HepG2 (cell line): ENCODE data around the gene PKD1L1. TPM values are rescaled to one million over a fixed set of nuclear protein-coding genes. Genes with fewer than 3 reads are reported as not detected.

Source experiments
- ARID4A ChIP-seq: sonication (generic); formaldehyde crosslinking; IDR thresholded peaks from 2 replicates; pipeline ENCODE4 v1.5.0; 2020; ENCODE audit warnings: mild to moderate bottlenecking, missing genetic modification reagents, borderline replicate concordance
- FIP1L1 ChIP-seq: fragments of 200-400 bp; formaldehyde crosslinking; IDR thresholded peaks from 2 replicates; pipeline ENCODE4 v1.6.1; 2018; ENCODE audit warnings: low read depth, mild to moderate bottlenecking, low read length, moderate library complexity, borderline replicate concordance; ENCODE audit not compliant: insufficient read depth
- FOSL2 ChIP-seq: sonication (generic); formaldehyde crosslinking; IDR thresholded peaks from 2 replicates; pipeline ENCODE4 v1.4.0; 2020; ENCODE audit warnings: missing genetic modification reagents
- NCOA2 ChIP-seq: sonication (generic); formaldehyde crosslinking; IDR thresholded peaks from 2 replicates; pipeline ENCODE4 v1.8.0; 2022; ENCODE audit warnings: inconsistent platforms
- NR2F1 ChIP-seq, 2 experiments: fragments of 450-650 bp in 1 of 2; formaldehyde crosslinking in 1 of 2; IDR thresholded peaks; 2 replicates each; pipeline versions ENCODE4 v1.5.0 to v1.6.1; 2016 to 2020; ENCODE audit warnings: mild to moderate bottlenecking in 1 of 2, missing compliant biosample characterization in 1 of 2, missing genetic modification reagents in 1 of 2, moderate library complexity in 1 of 2
- SALL1 ChIP-seq: sonication (generic); formaldehyde crosslinking; IDR thresholded peaks from 2 replicates; pipeline ENCODE4 v1.8.0; 2022; ENCODE audit warnings: mild to moderate bottlenecking, missing genetic modification reagents
- SIX4 ChIP-seq: sonication (generic); formaldehyde crosslinking; IDR thresholded peaks from 2 replicates; pipeline ENCODE4 v1.4.0; 2020; ENCODE audit warnings: missing genetic modification reagents
- SRY ChIP-seq: sonication (generic); formaldehyde crosslinking; IDR thresholded peaks from 2 replicates; pipeline ENCODE4 v1.8.0; 2022; ENCODE audit warnings: mild to moderate bottlenecking, missing genetic modification reagents
- TEAD3 ChIP-seq: optimal IDR thresholded peaks from 2 replicates; pipeline ENCODE3; 2016; ENCODE audit warnings: borderline replicate concordance
- polyA plus RNA-seq, 8 experiments: library from polyadenylated mRNA; depleted of rRNA in 3 of 8; stranded (reverse) in 7 of 8; unstranded in 1 of 8; fragments of >200 nt; fragmentation: Illumina TruSeq in 4 of 8; extraction: Trizol in 4 of 8; gene quantifications; 2 replicates each; pipeline versions ENCODE4 v1.2.1 to v1.2.3, GENCODE V29; 2011 to 2016; ENCODE audit warnings: low read depth in 4 of 8, missing spikeins in 1 of 8, mixed read lengths in 1 of 8; ENCODE audit not compliant: insufficient read depth in 1 of 8
- total RNA-seq, 5 experiments: library from RNA; depleted of rRNA; stranded (reverse); fragments of >200 nt; fragmentation: Illumina TruSeq; extraction: Trizol; gene quantifications; 2 replicates each; pipeline ENCODE4 v1.2.3, GENCODE V29; 2016; ENCODE audit warnings: low read depth in 1 of 5
- TF ChIP-seq, protein P1 (sequence below): sonication (generic); formaldehyde crosslinking; IDR thresholded peaks from 2 replicates; pipeline ENCODE4 v1.4.0; 2020; ENCODE audit warnings: missing genetic modification reagents, borderline replicate concordance

Gene PKD1L1
- total and polyA plus RNA-seq, 2 of the 13 experiments (the other 11 are each of a cell fraction or from before 2014, with no cell fraction given), result 0.01 TPM; not detected in 1

GRCh38 chr7:47787249-47788069 lies 160.8 kb downstream of the PKD1L1 start (continued):
- TF ChIP-seq ARID4A (CRISPR knock-in tag) (no peak), TEAD3 (peak; percentile 10), FOSL2 (peak; percentile 64; the same call in 1 of the 2 replicates), NR2F1 (CRISPR knock-in tag; IDR thresholded peaks at IDR 0.05) (peak; percentile 47 to 59; a peak in 1 of 4 replicates), NCOA2 (CRISPR knock-in tag) (peak; percentile 45; the same call in 1 of the 2 replicates), SIX4 (0 out of 2 replicates have a peak, but pooled peaks have one; percentile 8), SALL1 (peak; percentile 35), SRY (CRISPR knock-in tag) (no peak), FIP1L1 (no peak)
- TF ChIP-seq, protein P1, sequence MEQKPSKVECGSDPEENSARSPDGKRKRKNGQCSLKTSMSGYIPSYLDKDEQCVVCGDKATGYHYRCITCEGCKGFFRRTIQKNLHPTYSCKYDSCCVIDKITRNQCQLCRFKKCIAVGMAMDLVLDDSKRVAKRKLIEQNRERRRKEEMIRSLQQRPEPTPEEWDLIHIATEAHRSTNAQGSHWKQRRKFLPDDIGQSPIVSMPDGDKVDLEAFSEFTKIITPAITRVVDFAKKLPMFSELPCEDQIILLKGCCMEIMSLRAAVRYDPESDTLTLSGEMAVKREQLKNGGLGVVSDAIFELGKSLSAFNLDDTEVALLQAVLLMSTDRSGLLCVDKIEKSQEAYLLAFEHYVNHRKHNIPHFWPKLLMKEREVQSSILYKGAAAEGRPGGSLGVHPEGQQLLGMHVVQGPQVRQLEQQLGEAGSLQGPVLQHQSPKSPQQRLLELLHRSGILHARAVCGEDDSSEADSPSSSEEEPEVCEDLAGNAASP (CRISPR knock-in tag), result peak; percentile 34; the same call in 1 of the 2 replicates
